Adrenal gland (tissue), 5 donors: ENCODE measurements around the gene SLC22A16.

Experiments
- POLR2A ChIP-seq, 2 donors: fragments of 450-650 bp; IDR thresholded peaks; one replicate each; pipeline ENCODE4 v1.6.1; 2017; ENCODE audit warnings: antibody characterized with exemption in 2 of 2, mild to moderate bottlenecking in 2 of 2, moderate library complexity in 1 of 2
- TF ChIP-seq, protein P1 (sequence below), 6 experiments: fragments of 450-650 bp in 4 of 6; fragments of 200-600 bp in 2 of 6; sonication (generic) in 1 of 6; IDR thresholded peaks; 1 replicate in 5 of 6; 2 replicates in 1 of 6; pipeline versions ENCODE4 v1.5.1 to v1.8.0; 2016 to 2021; ENCODE audit warnings: antibody characterized with exemption in 6 of 6, mild to moderate bottlenecking in 2 of 6, moderate library complexity in 1 of 6
- donor health status: DM: no; HTN: no; CAD: no.

DNA sequence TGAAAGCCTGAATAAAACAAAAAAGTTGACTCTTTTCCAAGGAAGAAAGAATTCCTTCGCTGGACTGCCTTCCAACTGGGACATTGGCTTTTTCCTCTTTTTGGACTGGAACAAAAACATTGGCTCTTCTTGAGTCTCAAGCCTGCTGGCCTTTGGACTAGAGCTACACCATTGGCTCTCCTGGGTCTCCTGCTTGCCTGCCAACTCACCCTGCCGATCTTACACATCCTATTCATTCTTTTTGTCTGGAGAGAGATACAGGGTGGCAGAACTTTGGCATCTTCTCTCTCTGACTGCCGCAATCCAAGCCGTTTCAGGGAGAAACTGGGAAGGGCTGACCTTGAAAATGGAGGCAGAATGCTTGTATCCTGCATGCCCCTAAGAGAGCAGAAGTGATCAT lies 81.2 kb downstream of the SLC22A16 start:
- TF ChIP-seq, protein P1, sequence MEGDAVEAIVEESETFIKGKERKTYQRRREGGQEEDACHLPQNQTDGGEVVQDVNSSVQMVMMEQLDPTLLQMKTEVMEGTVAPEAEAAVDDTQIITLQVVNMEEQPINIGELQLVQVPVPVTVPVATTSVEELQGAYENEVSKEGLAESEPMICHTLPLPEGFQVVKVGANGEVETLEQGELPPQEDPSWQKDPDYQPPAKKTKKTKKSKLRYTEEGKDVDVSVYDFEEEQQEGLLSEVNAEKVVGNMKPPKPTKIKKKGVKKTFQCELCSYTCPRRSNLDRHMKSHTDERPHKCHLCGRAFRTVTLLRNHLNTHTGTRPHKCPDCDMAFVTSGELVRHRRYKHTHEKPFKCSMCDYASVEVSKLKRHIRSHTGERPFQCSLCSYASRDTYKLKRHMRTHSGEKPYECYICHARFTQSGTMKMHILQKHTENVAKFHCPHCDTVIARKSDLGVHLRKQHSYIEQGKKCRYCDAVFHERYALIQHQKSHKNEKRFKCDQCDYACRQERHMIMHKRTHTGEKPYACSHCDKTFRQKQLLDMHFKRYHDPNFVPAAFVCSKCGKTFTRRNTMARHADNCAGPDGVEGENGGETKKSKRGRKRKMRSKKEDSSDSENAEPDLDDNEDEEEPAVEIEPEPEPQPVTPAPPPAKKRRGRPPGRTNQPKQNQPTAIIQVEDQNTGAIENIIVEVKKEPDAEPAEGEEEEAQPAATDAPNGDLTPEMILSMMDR (IDR thresholded peaks at IDR 0.05): no peak
- no peak for TF ChIP-seq POLR2A (IDR thresholded peaks at IDR 0.05)
